NCI-H2081 (cell line): ENCODE data around the gene HMGCS2.
"Not testable (repeated sequence)": the region's sequence is repeated elsewhere in the genome, so short reads cannot be mapped to it uniquely, and the experiment has no call there.

Experiments used
- DNase-seq, 2 experiments: peaks; one replicate each; lab custom pipeline; 2025; lab: John Stamatoyannopoulos, UW

Gene HMGCS2

GRCh38 chr1:119729044-119729443 lies 39.7 kb downstream of the HMGCS2 start:
- DNase-seq = no peak

GRCh38 chr1:119727991-119728390 lies 40.7 kb downstream of the HMGCS2 start:
- no peak for DNase-seq

GRCh38 chr1:119725626-119726025 lies 43.1 kb downstream of the HMGCS2 start:
- DNase-seq = no peak

- DNase-seq = no peak
Measured at GRCh38 chr1:119724611-119725218, 44.0 kb downstream of the HMGCS2 start.

GRCh38 chr1:119721896-119722295 lies 46.8 kb downstream of the HMGCS2 start:
- DNase-seq = no peak

- DNase-seq = no peak
Measured at GRCh38 chr1:119720866-119721440, 47.8 kb downstream of the HMGCS2 start.

- no peak for DNase-seq
Measured at GRCh38 chr1:119718972-119719371, 49.7 kb downstream of the HMGCS2 start.

- no peak for DNase-seq
Measured at GRCh38 chr1:119718409-119718808, 50.3 kb downstream of the HMGCS2 start.

GRCh38 chr1:119715542-119715941 lies 53.2 kb downstream of the HMGCS2 start:
- no peak for DNase-seq

GRCh38 chr1:119714583-119714982 lies 54.1 kb downstream of the HMGCS2 start:
- DNase-seq = no peak

GRCh38 chr1:119713749-119714456 lies 54.8 kb downstream of the HMGCS2 start:
- peak in 1 of 2 experiments; percentile 46 for DNase-seq

- peak in 1 of 2 experiments; percentile 37 for DNase-seq
Measured at GRCh38 chr1:119713039-119713748, 55.5 kb downstream of the HMGCS2 start.

GRCh38 chr1:119712342-119713038 lies 56.2 kb downstream of the HMGCS2 start:
- peak; percentile 58 to 67 for DNase-seq

- peak; percentile 54 to 82 for DNase-seq
Measured at GRCh38 chr1:119711804-119712341, 56.8 kb downstream of the HMGCS2 start, which contains the start of gene PHGDH. TSS of gene PHGDH (plus strand) at chr1:119711934. CDS start at chr1:119712023, 89 bp downstream.

GRCh38 chr1:119711356-119711803 lies 57.3 kb downstream of the HMGCS2 start:
- DNase-seq = not testable (repeated sequence)

- DNase-seq = not testable (repeated sequence)
Measured at GRCh38 chr1:119706599-119706998, 62.1 kb downstream of the HMGCS2 start.

- DNase-seq = no peak
Measured at GRCh38 chr1:119703666-119704450, 64.8 kb downstream of the HMGCS2 start.

- DNase-seq = no peak
Measured at GRCh38 chr1:119702384-119702783, 66.3 kb downstream of the HMGCS2 start.

- no peak for DNase-seq
Measured at GRCh38 chr1:119701659-119702058, 67.0 kb downstream of the HMGCS2 start.

- no peak for DNase-seq
Measured at GRCh38 chr1:119700326-119700725, 68.4 kb downstream of the HMGCS2 start.
